GM19193 (cell line): ENCODE data around the gene ABCA1.

Experiments
- POLR2A ChIP-seq: IDR thresholded peaks from 4 replicates; pipeline ENCODE4 v1.6.1; 2011; ENCODE audit not compliant: insufficient read depth, insufficient read length; ENCODE audit errors: extremely low read depth

ABCA1 gene

DNA sequence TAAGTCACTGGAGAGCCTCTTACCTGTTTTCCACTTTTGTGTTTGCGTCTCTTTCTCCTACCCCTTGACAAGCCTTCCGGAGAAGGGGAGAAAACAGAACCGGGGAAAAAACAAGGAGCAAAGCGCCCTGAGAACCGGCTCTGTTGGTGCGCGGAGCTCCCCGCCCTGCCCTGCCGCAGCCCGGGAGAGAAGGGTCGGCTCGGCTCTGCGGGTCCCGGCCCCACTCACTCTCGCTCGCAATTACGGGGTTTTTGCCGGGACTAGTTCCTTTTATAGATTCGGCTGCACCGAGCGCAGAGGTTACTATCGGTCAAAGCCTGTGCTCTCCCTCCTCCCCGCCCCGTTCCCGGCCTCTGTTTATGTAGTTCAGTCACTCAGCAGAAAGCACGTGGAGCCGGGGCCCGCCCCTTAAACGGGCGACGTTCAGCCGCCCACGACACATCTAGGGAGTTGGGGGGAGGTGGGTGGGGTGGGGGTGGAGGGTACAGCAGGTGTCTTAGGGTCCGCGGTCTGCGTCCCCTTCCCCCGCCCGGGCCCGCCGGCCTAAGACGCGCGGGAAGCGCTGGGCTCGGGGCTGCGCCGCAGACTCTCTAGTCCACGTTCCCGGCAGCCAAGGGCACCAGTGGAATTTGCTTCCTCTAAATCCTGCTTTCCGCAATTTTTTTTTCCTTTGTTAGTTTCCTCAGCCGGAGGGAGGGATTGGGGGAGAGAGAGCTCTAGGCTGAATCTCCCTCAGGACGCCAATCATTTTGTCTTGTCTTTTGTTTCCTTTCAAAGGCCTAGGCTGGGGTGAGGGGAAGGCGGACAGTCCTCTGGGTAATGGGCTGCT is at the start of gene ABCA1:
TSS of gene ABCA1 (minus strand) at position 244 of the 829 bp plus-strand sequence. CDS start 24,476 bp downstream, outside the sequence.
- peak; percentile 37 for TF ChIP-seq POLR2A

- no peak for TF ChIP-seq POLR2A
Observed at GRCh38 chr9:104977580-104977979, 49.6 kb upstream of the ABCA1 start.

DNA sequence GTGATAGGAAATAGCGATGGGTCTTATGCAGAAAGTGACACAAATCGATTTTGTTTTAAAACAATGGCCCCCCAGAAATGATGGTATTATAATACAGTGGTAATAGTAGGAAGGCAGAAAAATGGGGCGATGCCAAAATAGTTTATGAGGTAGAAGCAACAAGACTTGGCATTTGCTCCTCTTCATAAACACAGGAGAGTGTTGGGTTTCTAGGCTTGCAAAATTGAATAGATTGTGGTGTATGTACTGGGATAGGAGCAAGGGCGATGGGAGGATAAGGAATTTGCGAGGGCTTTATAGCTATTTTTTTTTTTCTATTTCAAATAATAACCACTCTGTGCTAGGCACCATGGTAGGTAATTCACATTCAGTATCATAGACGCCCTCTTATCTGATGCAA is 49.2 kb upstream of the ABCA1 start:
- TF ChIP-seq POLR2A, result no peak

GRCh38 chr9:104974053-104974962 is 46.4 kb upstream of the ABCA1 start:
- no peak for TF ChIP-seq POLR2A

DNA sequence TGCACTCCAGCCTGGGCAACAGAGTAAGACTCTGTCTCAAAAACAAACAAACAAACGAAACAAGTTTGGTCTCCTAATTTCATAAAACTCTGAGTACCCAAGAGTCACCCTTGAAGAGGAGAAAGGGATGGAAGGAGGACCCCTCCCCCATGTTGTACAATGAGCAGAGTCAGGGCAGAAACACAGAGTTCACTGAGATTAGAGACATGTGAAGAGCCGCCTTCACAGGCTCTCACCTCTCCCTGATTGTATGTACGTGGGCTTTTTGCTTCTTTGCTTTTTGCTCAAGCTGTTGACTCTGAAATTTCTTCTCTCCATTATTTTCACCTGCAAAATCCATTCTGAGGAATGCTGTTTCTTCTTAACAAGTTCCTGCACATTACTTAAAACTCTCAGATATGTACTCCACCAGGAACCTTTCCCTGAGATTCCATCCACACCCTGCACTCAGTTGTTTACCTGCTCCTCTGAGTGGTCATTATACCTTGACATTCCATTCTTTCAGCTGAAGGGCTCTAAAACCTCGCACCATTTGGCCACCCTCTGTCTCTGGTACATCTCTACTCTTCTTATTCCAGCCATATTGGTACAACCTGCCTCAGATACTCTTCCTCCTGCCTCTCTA is 44.4 kb upstream of the ABCA1 start:
- TF ChIP-seq POLR2A, result no peak

DNA sequence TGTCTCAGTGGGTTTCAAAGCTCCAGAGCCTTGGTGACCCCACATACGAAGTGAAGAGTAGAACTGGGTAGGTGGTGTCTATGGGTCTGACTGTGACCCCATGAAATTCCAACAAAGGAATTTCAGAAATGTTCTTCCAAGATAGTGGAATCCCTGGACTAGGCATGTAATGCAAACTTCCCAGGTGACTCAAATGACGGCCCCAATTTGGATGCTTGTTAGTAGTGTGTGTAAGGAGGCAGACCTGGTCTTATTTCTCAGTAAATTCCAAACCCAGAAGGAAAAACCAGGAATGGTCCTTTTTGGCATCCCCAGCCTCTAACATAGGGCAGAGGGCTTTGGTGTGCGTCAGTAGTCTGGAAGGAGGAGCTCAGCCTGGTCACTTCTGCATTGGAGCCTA is 43.6 kb upstream of the ABCA1 start:
- no peak for TF ChIP-seq POLR2A

DNA sequence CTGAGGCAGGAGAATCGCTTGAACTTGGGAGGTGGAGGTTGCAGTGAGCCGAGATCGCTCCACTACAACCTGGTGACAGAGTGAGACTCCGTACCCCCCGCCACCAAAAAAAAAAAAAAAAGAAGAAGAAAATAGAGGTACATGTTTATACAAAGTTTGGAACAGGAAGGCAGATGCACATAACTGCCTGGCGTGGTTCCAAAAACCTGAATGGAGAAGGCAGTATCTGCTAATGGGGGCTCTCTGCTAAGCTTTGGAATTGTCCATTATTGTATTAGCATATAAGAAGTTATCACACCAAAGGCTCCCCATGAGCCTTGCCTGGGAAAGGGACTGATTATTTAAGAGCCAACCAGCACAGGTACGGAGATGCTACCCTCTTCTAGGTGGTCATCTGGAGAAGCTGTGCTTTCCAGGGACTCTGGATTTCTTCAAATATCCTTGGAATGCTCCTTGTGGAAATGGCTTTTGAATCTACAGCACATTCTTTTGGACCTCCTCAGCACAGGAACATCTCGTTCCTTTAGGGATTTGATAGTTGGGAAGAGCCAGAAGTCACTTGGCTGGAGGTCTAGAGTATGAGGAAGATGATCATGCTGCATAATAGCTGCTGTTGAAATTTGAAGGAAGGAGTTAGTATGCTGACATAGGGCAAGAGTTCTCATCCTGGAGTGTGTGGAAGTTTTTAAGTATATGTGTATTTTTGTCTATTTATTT is 42.5 kb upstream of the ABCA1 start:
- no peak for TF ChIP-seq POLR2A

- TF ChIP-seq POLR2A, result no peak
Observed at GRCh38 chr9:104969116-104969515, 41.2 kb upstream of the ABCA1 start.

- TF ChIP-seq POLR2A, result no peak
Observed at GRCh38 chr9:104968025-104968982, 40.3 kb upstream of the ABCA1 start.

DNA sequence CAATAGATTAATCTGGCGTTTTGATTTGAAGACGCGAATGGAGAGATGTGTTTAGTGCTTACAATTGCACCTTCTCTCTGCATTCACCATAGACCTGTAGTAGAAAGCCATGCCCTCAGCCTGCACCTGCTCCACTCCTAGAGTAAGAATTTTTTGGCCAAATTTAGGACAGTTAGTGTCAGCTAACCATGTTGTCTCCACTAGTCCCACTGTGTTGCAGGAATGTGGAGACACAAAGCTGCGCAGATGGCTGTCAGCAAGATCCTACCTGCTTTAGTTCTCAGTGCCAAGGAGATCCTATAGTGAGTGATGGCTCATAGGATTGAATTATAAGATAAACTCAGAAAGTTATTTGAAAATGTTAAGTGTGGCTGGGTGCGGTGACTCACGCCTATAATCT is 35.1 kb upstream of the ABCA1 start:
- TF ChIP-seq POLR2A, result no peak

- TF ChIP-seq POLR2A, result no peak
Observed at GRCh38 chr9:104961701-104962359, 33.9 kb upstream of the ABCA1 start.

- TF ChIP-seq POLR2A, result no peak
Observed at GRCh38 chr9:104961238-104961637, 33.3 kb upstream of the ABCA1 start.

- TF ChIP-seq POLR2A, result no peak
Observed at GRCh38 chr9:104960662-104961061, 32.7 kb upstream of the ABCA1 start.
